Dermis microvascular lymphatic vessel endothelial cell (primary cell): ENCODE data around the gene MELK. TPM values are rescaled to one million over a fixed set of nuclear protein-coding genes. Genes with fewer than 3 reads are reported as not detected.
"Not testable (repeated sequence)": the region's sequence is repeated elsewhere in the genome, so short reads cannot be mapped to it uniquely, and the experiment has no call there.

ENCODE experiments used
- DNase-seq, 2 donors: peaks; one replicate each; pipeline versions ENCODE4 v3.0.0 to v3.0.0-alpha.2; 2010; ENCODE audit warnings: low read depth in 2 of 2
- total RNA-seq: library from RNA; depleted of rRNA; stranded (reverse); fragments of >200 nt; gene quantifications from 2 replicates; pipeline ENCODE4 v1.2.1, GENCODE V29; 2014

Gene MELK
- total RNA-seq: 8.7 and 19.9 TPM in 2 replicates

DNA sequence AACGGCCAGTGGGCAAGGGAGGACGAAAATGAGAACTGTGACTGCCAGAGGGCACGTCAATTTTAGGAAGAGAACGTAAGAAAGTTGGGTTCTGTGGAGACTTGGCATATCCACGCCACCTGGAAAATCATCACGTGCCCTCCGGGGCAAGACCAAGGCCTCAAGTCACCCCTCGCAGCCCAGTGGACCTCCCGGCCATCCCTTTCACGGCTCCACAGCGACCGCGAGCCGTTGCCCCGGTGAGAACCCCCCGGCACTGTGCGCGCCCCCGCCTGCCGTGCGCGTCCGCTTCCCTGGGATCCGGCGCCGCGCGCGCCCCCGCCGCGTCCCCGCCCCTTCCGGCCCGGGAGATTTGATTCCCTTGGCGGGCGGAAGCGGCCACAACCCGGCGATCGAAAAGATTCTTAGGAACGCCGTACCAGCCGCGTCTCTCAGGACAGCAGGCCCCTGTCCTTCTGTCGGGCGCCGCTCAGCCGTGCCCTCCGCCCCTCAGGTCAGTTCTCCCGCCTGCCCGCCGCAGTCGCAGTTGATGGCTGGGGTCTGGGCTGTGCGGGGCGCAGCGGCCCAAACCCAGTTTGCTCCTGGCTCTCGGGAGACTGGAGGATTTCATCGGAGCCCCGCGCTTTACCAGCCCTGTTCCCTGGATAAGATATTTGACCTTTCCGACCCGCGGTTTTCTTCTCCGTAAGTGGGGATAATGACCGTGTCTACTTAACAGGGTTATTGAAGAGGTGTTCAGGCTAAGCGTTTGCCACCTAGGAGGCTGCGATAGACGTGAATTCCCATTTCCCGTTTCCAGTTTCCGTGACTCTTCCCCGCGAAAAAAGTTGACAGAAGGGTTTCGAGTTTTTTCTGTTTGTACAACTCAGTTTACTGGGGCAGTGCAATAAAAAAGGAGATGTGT is at the start of gene MELK:
Gene MELK (plus strand): TSS at position 381 of the 904 bp plus-strand sequence. CDS start 8,787 bp downstream, outside the sequence.
- peak; percentile 37 to 77 for DNase-seq

DNA sequence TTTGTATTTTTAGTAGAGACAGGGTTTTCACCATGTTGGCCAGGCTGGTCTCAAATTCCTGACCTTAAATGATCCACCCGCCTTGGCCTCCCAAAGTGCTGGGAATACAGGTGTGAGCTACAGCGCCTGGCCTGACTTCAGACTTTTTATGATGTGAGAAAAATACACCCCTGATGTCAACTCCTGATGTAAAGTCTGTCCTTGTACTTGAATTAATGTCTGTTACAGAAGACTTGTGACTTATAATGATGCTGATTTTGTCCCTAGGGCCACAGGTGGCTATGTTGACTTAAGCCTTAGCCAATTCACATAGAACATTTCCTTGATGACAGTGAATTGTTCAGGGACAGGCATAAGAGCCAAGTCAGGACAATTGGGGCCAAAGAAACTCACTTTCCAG is 42.5 kb upstream of the MELK start:
- no peak for DNase-seq

DNA sequence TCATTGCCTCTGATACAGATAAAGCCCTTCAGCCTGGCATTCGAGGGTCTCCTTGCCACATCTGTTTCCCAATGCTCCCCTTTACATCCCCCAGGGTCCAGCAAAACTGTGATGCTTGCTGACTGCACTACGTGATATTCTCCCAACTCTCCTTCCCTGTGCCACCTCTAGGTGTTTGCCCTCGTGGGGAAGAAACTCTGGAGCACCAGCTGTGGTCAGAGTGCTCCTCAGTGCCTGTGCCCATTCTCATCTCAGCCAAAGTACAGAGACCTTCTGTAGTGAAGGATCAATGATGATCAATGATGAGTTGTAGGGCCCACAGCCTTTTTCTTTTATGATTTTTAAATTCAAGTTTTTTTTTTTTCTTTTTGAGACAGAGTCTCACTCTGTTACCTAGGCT is 40.3 kb upstream of the MELK start:
- DNase-seq: no peak

DNA sequence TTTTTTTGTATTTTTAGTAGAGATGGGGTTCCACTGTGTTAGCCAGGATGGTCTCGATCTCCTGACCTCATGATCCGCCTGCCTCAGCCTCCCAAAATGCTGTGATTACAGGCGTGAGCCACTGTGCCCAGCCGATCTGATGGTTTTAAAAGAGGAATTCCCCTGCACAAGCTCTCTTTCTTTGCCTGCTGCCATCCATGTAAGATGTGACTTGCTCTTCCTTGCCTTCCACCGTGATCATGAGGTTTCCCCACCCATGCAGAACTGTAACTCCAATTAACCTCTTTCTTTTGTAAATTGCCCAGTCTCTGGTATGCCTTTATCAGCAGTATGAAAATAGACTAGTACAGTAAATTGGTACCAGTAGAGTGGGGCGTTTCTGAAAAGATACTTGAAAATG is 39.0 kb upstream of the MELK start:
- DNase-seq: not testable (repeated sequence)

DNA sequence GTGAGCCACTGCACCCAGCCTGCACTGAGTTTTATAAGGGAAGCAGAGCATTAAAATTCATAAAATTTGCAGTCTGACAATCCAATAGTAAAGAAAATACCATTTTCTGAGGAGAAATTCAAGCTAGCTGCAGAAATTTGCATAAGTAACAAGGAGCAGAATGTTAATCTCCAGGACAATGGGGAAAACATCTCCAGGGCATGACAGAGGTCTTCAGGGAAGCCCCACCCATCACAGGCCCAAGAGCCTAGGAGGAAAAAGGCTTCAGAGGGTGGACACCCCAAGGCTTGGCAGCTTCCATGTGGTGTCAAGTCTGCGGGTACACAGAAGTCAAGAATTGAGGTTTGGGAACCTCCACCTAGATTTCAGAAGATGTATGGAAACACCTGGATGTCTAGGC is 37.6 kb upstream of the MELK start:
- DNase-seq: no peak

DNA sequence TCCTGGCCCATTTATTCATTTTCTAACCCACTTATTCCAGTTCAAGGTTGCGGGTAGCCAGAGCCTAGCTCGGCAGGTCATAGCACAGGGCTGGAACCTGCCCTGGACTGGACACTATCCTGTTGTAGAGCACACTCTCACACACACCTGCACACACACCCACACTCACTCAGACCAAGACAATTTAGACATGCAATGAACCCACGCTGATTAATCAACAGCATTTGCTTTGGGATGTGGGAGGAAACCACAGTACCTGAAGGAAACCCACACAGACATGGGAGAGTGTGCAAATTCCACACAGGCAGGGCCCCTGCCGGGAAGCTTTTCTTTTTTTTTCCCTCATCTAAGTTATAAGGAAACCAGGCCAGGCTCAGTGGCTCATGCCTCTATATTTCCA is 34.8 kb upstream of the MELK start:
- DNase-seq: no peak

DNA sequence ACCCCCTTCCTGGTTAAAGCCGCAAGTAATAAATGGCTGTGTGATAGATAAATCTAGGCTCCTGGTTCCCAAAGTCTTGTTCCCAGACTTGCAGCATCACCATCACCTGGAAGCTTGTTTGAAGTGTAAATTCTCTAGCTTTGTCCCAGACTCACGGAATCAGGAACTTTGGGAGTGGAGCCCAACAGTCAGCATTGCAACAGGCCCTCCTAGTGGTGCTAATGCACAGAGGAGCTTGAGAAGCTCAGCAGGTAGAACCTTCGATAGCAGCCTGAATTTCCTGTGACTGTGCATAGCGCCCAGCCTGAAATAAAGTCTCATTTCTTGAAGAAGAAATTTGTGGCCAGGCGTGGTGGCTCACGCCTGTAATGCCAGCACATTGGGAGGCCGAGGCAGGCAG is 30.3 kb upstream of the MELK start:
- no peak for DNase-seq

DNA sequence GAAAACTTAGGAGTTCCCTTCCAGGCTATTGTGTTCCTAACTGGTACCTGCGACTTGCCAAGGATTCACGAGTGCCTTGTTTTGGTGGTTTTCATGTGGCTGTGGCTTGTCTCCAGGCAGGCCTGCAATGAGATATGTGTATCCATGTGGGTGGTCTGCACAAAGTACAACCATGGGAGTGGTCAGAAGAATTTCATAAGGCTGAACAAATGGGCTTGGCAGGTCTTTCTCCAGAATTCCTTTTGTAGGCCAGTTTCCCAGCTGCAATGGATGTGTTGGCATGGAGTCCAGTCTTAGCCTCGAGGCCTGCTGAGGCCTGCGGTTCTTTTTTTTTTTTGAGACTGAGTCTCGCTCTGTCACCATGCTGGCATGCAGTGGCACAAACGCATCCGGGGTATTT is 28.8 kb upstream of the MELK start:
- no peak for DNase-seq

DNA sequence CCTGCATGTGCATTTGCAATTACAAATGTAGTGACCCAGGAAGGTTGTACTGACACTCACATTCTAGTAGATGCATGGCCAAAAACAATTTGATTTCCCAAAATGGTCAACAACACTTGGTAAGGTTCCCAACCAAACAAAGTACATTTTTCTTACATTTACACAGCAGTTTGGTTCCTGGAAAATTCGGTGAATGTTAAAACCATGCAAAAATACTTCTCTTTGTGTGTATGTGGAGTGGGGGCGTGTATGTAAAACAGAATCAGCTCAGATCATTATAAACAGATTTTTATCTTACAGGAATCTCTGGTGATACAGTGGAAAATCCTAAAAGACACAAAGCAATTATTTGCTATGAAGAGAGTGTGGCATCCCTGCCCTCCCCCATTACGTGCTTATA is 25.1 kb upstream of the MELK start:
- DNase-seq: no peak

DNA sequence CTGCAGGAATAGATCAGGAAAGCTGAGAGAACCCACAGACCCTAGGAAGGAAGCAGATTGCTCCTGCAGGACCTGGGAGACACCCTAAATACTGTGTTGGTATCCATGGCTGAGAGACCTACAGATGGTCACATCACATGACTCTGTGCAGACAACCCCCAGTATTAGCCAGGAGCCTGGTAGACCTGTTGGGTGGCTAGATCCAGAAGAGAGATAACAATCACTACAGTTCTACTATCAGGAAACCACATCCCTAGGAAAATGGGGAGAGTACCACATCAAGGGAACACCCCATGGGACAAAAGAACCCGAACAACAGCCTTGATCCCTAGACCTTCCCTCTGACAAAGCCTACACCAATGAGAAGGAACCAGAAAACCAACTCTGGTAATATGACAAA is 24.2 kb upstream of the MELK start:
- DNase-seq: no peak

DNA sequence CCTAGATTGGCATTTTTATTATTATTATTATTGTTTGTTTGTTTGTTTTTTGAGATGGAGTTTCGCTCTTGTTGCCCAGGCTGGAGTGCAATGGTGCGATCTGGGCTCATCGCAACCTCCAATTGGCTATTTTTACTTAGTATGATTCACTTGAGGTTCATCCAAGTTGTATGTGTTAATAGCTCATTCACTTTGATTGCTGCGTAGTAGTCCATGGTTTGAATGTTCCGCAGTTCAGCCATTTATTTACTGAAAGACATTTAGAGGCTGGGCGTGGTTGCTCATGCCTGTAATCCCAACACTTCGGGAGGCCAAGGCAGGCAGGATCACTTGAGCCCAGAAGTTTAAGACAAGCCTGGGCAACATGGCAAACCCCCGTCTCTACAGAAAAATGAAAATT is 22.6 kb upstream of the MELK start:
- DNase-seq: no peak

DNA sequence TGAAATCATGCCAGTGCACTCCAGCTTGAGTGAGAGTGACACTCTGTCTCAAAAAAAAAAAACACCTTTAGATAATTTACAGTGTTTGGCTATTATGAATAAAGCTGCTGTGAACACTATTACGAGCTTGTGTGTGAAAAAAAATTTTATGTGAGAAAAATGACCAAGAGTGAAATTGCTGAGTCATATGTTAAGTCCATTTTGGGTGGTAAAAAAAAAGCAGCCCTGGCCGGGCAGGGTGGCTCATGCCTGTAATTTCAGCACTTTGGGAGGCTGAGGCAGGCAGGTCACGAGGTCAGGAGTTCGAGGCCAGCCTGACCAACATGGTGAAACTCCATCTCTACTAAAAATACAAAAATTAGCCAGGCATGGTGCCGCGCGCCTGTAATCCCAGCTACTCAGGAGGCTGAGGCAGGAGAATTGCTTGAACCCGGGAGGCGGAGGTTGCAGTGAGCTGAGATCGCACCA is 22.0 kb upstream of the MELK start:
- not testable (repeated sequence) for DNase-seq

DNA sequence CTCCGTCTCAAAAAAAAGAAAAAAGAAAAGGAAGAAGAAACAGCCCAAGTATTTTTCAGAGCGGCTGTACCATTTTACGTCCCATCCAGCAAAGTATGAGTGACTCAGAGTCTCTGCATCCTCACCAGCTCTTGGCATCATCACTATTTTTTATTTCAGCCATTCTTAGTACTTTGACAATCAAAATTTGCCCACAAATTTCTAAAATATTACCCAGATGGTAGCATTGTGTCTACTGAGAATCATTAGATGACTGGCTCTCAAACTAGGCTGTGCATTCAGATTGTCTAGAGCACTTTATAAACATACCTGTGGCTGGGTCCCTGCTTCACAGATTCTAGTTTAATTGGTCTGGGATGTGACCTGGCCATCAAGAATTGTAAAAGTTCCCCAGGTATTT is 21.6 kb upstream of the MELK start:
- DNase-seq: no peak

DNA sequence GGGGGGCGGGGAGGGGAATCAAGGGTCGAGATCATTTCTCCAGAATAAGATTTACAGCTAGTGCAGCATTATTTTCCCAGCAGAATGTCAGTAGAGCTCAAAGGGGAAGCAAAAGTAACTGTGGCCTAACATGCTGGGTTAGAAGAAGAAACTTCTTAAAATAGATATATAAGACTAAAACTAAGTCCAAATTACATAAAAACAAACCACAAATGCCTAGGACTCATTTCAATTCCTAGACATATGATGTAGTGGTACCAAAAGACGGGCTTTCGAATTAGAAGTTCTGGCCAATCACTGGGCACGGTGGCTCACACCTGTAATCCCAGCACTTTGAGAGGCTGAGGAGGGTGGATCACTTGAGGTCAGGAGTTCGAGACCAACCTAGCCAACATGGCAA is 20.8 kb upstream of the MELK start:
- DNase-seq: no peak

DNA sequence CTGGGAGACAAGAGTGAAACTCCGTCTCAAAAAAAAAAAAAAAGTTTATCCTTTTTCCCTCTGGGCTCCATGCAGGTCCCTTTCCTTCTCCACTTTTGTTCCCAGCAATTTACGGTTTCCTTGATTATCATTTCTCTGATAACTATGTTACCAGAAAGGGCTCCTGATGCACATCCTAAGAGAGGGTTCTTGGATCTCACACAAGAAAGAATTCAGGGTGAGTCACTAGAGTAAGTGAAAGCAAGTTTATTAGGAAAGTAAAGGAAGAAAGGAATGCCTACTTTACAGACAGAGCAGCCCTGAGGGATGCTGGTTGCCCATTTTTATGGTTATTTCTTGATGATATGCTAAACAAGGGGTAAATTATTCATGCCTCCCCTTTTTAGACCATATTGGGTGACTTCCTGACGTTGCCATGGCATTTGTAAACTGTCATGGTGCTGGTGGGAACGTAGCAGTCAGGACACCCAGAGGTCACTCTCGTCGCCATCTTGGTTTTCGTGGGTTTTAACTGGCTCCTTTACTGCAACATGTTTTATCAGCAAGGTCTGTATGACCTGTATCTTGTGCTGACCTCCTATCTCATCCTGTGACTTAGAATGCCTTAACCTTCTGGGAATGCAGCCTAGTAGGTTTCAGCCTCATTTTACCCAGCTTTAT is 13.5 kb upstream of the MELK start:
- DNase-seq: no peak

DNA sequence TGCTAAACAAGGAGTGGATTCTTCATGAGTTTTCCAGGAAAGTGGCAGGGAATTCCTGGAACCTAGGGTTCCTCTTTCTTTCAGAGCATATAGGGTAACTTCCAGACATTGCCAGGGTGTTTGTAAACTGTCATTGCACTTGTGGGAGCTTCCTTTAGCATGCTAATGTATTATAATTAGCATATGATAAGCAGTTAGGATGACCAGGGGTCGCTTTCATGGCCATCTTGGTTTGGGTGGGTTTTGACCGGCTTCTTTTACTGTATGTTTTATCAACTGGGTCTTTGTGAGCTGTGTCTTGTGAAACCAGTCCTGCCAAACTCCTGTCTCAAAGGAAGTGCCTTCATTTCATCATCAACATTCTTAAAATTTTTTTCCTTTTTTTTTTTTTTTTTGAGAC is 11.9 kb upstream of the MELK start:
- no peak for DNase-seq

DNA sequence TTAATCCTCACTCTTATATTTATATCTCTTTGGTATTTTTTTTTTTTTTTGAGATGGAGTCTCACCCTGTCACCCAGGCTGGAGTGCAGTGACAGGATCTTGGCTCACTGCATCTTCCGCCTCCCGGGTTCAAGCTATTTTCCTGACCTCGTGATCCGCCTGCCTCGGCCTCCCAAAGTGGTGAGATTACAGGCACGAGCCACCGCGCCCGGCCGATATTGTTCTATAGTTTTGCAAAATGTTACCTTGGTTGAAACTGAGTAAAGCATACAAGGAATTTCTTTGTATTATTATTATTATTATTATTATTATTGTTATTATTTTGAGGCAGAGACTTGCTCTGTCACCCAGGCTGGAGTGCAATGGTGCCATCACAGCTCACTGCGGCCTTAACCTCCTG is 9.9 kb upstream of the MELK start:
- not testable (repeated sequence) for DNase-seq

DNA sequence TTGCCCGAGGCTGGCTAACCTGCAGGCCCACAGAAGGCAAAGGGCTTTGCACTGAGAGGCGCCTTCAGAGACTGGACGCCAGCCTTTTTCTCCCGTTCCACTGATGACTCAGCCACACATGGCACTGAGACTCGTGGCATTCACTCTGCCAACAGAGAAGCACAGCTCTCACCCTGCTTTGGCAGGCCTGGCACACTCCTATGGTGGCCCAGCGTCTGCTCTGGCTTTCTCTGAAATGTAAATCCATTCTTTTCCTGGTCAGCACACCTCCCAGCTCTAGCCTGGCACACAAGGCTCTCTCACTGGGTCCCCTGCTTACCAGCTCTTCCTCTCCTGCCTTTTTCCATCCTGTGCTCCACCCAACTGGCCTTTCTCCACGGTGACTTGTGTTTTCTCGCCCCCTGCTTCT is 5.9 kb upstream of the MELK start:
- DNase-seq: peak in 1 of 2 donors; percentile 63

DNA sequence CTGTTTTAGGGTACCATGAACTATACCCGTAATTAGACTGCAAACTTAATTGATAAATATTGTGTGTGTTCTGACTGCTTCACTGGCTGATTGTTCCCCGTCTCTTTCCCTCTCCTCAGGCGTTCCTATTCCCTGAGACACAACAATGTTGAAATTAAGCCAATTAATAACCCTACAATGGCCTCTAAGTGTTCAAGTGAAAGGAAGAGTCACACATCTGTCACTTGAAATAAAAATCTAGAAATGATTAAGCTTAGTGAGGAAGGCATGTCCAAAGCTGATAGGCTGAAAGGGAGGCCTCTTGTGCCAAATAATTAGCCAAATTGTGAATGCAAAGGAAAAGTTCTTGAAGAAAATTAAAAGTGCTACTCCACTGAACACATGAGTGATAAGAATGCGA is 4.0 kb upstream of the MELK start:
- DNase-seq: not testable (repeated sequence)

DNA sequence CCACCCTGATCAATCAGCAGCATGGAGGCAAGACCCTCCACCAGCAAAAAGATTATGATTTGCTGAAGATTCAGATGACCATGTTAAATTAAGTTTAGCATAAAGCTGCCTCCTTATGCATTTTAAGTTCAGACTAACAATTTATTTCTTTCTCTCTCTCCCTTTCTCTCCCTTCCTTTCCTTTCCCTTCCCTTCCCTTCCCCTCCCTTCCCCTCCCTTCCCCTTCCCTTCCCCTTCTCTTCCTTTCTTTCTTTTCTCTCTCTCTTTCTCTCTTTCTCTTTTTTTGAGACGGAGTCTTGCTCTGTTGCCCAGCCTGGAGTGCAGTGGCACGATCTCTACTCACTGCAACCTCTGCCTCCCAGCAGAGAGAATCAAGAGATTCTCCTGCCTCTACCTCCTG is 1.4 kb upstream of the MELK start:
- DNase-seq: no peak

DNA sequence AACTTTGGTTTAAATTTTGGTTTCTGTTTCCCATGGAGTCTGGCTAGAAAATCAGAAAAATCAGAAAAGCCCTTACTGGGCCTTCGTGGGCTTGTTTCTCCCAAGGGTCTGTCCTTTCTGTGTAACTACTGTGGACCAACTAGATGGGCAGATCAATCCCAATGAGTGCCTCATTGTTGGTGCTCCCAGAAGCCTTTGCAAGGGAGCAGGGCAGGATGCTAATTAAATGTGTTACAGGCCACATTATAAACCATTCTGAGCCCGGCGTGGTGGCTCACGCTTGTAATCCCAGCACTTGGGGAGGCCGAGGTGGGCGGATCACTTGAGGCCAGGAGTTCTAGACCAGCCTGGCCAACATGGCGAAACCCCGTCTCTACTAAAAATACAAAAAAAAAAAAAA is 1.4 kb downstream of the MELK start:
- DNase-seq: not testable (repeated sequence)

DNA sequence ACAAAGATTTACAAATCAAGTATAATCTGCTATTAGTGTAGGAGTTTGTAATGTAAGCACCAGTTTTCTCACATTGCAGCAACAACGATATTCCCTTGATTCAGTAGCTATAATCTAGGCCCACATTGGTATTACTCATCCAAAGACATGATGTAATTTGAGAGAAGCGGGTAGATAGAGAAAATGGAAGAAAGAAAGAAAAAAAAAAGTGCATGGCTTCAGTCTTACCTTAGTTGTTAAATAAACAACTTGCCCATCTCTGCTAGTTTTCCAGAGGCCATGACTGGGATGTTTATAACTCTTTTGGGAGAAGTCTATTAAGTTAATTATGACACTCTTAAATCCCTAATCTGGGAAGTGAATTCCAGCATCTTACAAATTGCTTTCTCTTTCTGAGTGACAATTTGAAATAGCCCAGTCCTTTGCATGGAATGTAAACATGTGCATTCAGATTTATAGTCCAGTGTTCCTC is 2.8 kb downstream of the MELK start:
- peak in 1 of 2 donors; percentile 7 for DNase-seq

DNA sequence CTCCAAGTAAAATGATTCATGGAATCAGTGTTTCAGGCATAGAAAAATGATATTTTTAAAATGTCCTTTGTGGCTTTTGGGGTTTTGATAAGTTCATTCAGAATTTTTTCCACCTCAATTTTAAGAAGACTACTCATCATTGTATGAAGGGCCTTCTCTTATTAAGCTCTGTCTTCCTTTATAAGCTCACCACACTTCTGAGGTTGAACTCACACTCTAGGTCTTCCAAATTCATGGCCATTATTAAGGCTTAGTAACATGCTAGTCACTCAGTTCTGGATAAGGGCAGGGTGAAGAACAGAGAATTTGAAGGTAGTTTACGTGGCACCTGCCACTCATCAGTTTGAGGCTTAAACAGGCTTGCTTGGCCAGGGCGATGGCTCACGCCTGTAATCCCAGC is 4.2 kb downstream of the MELK start:
- no peak for DNase-seq
